Osteoblast (primary cell): Measurements from ENCODE around the gene TSPAN1. TPM values are rescaled to one million over a fixed set of nuclear protein-coding genes. Genes with fewer than 3 reads are reported as not detected.

Source experiments
- DNase-seq: peaks from one replicate; pipeline ENCODE4 v3.0.0; 2011; ENCODE audit warnings: low spot score, mixed read lengths; ENCODE audit not compliant: insufficient read length; ENCODE audit errors: missing footprints
- H2AFZ ChIP-seq: 2 replicates; pipeline ENCODE4 v1.6.0; 2011; ENCODE audit warnings: mild to moderate bottlenecking, low read length
- H3K27ac ChIP-seq: 2 replicates; pipeline ENCODE4 v1.5.1; 2011; ENCODE audit warnings: mild to moderate bottlenecking, low read depth, low read length, moderate library complexity
- H3K27me3 ChIP-seq: 2 replicates; pipeline ENCODE4 v1.6.0; 2012; ENCODE audit warnings: mild to moderate bottlenecking, control low read depth, inconsistent platforms, low read length, moderate library complexity; ENCODE audit not compliant: insufficient read depth
- H3K36me3 ChIP-seq: 2 replicates; pipeline ENCODE4 v1.5.1; 2011; ENCODE audit warnings: mild to moderate bottlenecking, low read length, control low read depth, moderate library complexity; ENCODE audit not compliant: insufficient read depth
- H3K4me1 ChIP-seq: 2 replicates; pipeline ENCODE4 v1.5.1; 2011; ENCODE audit warnings: mild to moderate bottlenecking, low read length, control low read depth, moderate library complexity; ENCODE audit not compliant: insufficient read depth
- H3K4me2 ChIP-seq: 2 replicates; pipeline ENCODE4 v1.6.0; 2011; ENCODE audit warnings: mild to moderate bottlenecking, low read length; ENCODE audit not compliant: insufficient read depth
- H3K4me3 ChIP-seq: fragments of 200-600 bp; sonication (generic); 3 replicates; pipeline ENCODE4 v1.5.1; 2012; ENCODE audit warnings: mild to moderate bottlenecking, low read length, inconsistent platforms; ENCODE audit not compliant: insufficient read depth
- H3K79me2 ChIP-seq: 2 replicates; pipeline ENCODE4 v1.6.0; 2012; ENCODE audit warnings: mild to moderate bottlenecking, low read length, control low read depth, inconsistent platforms; ENCODE audit not compliant: insufficient read depth
- H3K9me3 ChIP-seq: 2 replicates; pipeline ENCODE4 v1.5.1; 2011; ENCODE audit warnings: low read depth, low read length, control low read depth
- H4K20me1 ChIP-seq: 2 replicates; pipeline ENCODE4 v1.6.0; 2012; ENCODE audit warnings: mild to moderate bottlenecking, low read length, control low read depth; ENCODE audit not compliant: insufficient read depth
- CTCF ChIP-seq: IDR thresholded peaks from 2 replicates; pipeline ENCODE4 v1.5.1; 2011; ENCODE audit warnings: mild to moderate bottlenecking, low read depth, low read length, moderate library complexity; ENCODE audit errors: extremely low read depth
- total RNA-seq: library from RNA; depleted of rRNA; stranded (reverse); fragments of >200 nt; gene quantifications from 2 replicates; pipeline ENCODE4 v1.2.3, GENCODE V29; 2012

TSPAN1 gene
- total RNA-seq, 1 donor: 1.1 TPM

- no peaks in the 10 kb centered on the region for H3K27me3 ChIP-seq
- no peaks in the 10 kb centered on the region for H3K9me3 ChIP-seq
- peak overlapping the region; percentile 97 for H3K4me3 ChIP-seq
- TF ChIP-seq CTCF: no peak
- peaks cover 4% of the 10 kb centered on the region for H3K36me3 ChIP-seq
- H4K20me1 ChIP-seq: peaks cover 5% of the 10 kb centered on the region
- peak; percentile 76 for DNase-seq
- peak overlapping the region; percentile 98 for H3K4me2 ChIP-seq
- H3K27ac ChIP-seq: peak overlapping the region; percentile 13
- peak overlapping the region; percentile 99 for H2AFZ ChIP-seq
- peaks cover 11% of the 10 kb centered on the region for H3K79me2 ChIP-seq
- peaks cover 12% of the 10 kb centered on the region for H3K4me1 ChIP-seq
Observed at GRCh38 chr1:46203738-46204405, 29.0 kb downstream of the TSPAN1 start.

- Histone ChIP-seq H3K36me3 (peaks cover 4% of the 10 kb centered on the region), H2AFZ (no peak overlapping the region), H3K27ac (no peak overlapping the region), H3K4me2 (peak overlapping the region; percentile 98), H3K9me3 (no peaks in the 10 kb centered on the region), H3K79me2 (peaks cover 11% of the 10 kb centered on the region), H4K20me1 (peaks cover 5% of the 10 kb centered on the region), H3K4me3 (peak overlapping the region; percentile 97), H3K4me1 (peaks cover 12% of the 10 kb centered on the region), H3K27me3 (no peaks in the 10 kb centered on the region)
- DNase-seq: peak; percentile 80
- TF ChIP-seq CTCF: no peak
Observed at GRCh38 chr1:46204406-46204742, 29.5 kb downstream of the TSPAN1 start.

GRCh38 chr1:46205141-46205540 is 30.3 kb downstream of the TSPAN1 start:
- no peak for DNase-seq
- no peaks in the 10 kb centered on the region for H3K27me3 ChIP-seq

More at GRCh38 chr1:46205141-46205540, 30.3 kb downstream of the TSPAN1 start:
- Histone ChIP-seq H3K9me3 (no peaks in the 10 kb centered on the region), H3K4me3 (no peak overlapping the region), H2AFZ (no peak overlapping the region), H3K4me2 (no peak overlapping the region), H4K20me1 (peaks cover 5% of the 10 kb centered on the region), H3K4me1 (peaks cover 12% of the 10 kb centered on the region), H3K36me3 (peaks cover 4% of the 10 kb centered on the region), H3K27ac (no peak overlapping the region), H3K79me2 (peaks cover 11% of the 10 kb centered on the region)
- no peak for TF ChIP-seq CTCF
